GM10266 (cell line): ENCODE measurements around the gene GAPT.

ENCODE experiments used
- DNase-seq: peaks from one replicate; pipeline ENCODE4 v3.0.0; 2012; ENCODE audit errors: extremely low spot score
- CTCF ChIP-seq: IDR thresholded peaks from 2 replicates; pipeline ENCODE4 v1.5.1; 2012; ENCODE audit warnings: mild to moderate bottlenecking, low read depth; ENCODE audit not compliant: control insufficient read depth, insufficient read depth; ENCODE audit errors: missing control alignments

Gene GAPT

DNA sequence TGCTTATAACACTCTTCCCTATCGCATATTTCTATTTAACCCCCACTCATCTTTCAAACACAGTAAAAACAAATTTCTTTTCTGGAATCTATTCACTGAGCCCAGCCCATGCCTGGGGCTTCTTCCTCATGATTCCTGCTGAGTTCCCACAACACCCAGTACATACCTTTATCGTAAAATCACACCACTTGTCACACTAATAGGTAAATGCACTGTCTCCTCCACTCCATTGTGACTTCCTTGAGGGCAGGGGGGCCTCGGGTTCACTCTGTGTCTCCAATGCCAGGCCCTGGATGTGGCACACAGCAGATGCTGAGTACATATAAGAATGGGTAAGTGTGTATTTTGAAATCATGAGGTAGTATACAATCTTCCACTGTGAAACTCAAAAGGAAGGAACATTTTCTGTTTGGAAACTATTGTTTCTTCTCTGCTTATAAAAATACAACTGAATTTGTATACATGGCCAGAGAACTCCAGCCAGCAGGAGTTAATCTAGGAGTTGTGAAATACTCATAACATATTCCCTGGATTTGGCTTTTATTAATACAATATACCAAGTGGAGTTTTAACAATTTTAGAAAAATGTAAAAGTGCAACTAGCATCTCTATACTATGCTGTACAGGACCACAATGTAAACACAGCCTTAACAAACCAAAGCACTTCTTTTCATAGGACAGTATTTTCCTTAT lies 38.5 kb upstream of the GAPT start:
- no peak for DNase-seq
- no peak for TF ChIP-seq CTCF

DNA sequence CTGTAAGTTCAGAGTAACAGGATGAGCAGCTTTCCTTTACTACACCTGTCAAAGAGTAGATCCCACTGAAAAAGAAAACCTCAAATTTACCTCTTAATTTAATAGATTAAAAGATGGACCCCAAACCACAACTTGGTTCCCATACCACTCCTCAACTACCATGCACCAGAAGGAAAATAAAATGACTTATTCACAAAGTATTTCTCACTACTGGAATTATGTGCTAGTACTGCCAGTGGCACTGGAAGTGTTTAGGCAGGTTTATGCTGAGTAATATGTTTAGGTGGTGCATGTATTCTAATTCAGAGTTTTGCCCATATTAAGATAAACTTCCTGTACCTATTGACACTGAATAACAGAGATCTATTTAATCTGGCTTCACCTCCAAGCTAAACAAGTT lies 37.9 kb upstream of the GAPT start:
- DNase-seq: no peak
- TF ChIP-seq CTCF: no peak

- TF ChIP-seq CTCF: no peak
- no peak for DNase-seq
Measured at GRCh38 chr5:58454025-58454424, 37.2 kb upstream of the GAPT start.

- DNase-seq: no peak
- no peak for TF ChIP-seq CTCF
Measured at GRCh38 chr5:58455066-58455465, 36.2 kb upstream of the GAPT start.

DNA sequence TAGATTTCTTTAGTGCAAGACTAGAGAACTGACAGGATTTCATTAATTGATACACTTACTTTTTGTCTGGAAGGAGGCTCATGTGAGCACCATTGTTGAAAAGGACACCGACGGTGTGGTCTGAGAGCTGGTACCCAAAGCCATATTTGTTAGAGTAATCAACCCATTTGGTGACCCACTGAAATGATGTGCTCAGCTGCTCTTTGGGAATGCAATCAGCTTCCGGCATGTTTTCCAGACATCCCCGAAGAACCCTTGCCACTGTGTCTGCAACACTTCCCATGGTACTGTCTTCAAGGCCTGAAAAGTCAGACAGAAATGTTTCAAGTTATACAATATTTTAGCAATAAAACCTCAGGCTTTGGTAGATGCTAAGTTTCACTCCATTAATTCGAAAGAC lies 35.8 kb upstream of the GAPT start:
- DNase-seq: no peak
- TF ChIP-seq CTCF: no peak

- no peak for DNase-seq
Measured at GRCh38 chr5:58456026-58456425, 35.2 kb upstream of the GAPT start.

More at GRCh38 chr5:58456026-58456425, 35.2 kb upstream of the GAPT start:
- TF ChIP-seq CTCF: no peak
